ENCODE data around the gene ITFG1. TPM values are rescaled to one million over a fixed set of nuclear protein-coding genes. Genes with fewer than 3 reads are reported as not detected.

ITFG1 gene
- total and polyA plus RNA-seq, 2 of the 13 experiments (the other 11 are each of a cell fraction or from before 2014, with no cell fraction given), result 74.5 to 150 TPM

DNA sequence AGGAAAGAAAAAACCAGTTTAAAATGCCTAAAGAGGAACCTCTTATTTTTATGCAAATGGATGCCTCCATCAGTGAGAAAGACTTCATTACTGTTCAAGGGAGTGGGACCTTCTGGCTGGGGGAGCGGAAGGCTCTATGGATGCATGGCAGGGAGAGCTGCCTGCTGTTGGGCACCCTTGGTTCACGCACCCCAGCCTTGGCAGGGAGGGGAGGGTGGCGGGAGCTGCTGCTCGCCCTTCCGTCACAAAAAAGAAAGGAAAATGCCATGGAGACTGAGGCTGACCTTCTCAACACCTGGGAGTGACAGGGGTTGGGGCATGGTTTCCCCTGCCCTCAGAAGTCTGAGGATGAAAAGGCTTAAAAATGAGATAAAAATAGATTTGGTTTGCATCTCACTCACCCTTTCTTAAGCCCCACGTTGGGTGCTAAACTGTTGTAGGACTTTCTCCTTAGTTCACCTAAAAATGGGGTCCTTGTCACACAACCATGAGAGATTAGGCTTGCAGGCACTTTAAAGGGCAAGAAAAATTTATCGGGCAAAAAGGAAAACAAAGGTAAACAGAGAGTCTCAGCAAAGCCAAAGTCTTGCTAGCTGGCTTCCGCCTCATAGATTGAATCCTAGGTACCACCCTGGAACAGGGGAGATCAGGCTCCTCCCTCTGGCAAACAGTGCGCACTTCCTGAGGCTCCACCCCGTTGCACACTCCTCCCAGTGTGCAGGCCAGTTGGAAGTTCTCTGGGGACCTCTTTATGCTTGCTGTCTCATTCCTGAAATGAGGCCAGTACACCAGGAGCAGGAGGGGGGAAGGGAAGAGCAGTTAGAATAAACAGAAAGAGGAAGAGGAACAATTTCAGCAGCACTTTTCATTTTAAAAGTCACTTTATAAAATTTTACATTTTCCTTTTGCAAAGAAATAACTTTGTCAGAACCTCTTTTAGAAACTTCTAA lies 31.8 kb upstream of the ITFG1 start (continued):
- TF ChIP-seq, protein P1, sequence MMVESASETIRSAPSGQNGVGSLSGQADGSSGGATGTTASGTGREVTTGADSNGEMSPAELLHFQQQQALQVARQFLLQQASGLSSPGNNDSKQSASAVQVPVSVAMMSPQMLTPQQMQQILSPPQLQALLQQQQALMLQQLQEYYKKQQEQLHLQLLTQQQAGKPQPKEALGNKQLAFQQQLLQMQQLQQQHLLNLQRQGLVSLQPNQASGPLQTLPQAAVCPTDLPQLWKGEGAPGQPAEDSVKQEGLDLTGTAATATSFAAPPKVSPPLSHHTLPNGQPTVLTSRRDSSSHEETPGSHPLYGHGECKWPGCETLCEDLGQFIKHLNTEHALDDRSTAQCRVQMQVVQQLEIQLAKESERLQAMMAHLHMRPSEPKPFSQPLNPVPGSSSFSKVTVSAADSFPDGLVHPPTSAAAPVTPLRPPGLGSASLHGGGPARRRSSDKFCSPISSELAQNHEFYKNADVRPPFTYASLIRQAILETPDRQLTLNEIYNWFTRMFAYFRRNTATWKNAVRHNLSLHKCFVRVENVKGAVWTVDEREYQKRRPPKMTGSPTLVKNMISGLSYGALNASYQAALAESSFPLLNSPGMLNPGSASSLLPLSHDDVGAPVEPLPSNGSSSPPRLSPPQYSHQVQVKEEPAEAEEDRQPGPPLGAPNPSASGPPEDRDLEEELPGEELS (CRISPR knock-in tag; IDR thresholded peaks at IDR 0.05), result peak; percentile 73
- TF ChIP-seq ZNF670 (CRISPR knock-in tag; IDR thresholded peaks at IDR 0.05; ENCODE audit: borderline replicate concordance) (peak; percentile 52; the same call in 1 of the 2 replicates), MYPOP (CRISPR knock-in tag; IDR thresholded peaks at IDR 0.05) (peak; percentile 62; the same call in 1 of the 2 replicates), ZNF687 (CRISPR knock-in tag; IDR thresholded peaks at IDR 0.05) (peak; percentile 66), ZNF382 (CRISPR knock-in tag; IDR thresholded peaks at IDR 0.05; ENCODE audit: borderline replicate concordance) (no peak), TSC22D2 (CRISPR knock-in tag; IDR thresholded peaks at IDR 0.05; ENCODE audit: borderline replicate concordance) (0 out of 2 replicates have a peak, but pooled peaks have one; percentile 18), ZFP36 (IDR thresholded peaks at IDR 0.05; ENCODE audit: borderline replicate concordance, low read depth, low read length, partially characterized antibody) (no peak)
- TF ChIP-seq, protein P2, sequence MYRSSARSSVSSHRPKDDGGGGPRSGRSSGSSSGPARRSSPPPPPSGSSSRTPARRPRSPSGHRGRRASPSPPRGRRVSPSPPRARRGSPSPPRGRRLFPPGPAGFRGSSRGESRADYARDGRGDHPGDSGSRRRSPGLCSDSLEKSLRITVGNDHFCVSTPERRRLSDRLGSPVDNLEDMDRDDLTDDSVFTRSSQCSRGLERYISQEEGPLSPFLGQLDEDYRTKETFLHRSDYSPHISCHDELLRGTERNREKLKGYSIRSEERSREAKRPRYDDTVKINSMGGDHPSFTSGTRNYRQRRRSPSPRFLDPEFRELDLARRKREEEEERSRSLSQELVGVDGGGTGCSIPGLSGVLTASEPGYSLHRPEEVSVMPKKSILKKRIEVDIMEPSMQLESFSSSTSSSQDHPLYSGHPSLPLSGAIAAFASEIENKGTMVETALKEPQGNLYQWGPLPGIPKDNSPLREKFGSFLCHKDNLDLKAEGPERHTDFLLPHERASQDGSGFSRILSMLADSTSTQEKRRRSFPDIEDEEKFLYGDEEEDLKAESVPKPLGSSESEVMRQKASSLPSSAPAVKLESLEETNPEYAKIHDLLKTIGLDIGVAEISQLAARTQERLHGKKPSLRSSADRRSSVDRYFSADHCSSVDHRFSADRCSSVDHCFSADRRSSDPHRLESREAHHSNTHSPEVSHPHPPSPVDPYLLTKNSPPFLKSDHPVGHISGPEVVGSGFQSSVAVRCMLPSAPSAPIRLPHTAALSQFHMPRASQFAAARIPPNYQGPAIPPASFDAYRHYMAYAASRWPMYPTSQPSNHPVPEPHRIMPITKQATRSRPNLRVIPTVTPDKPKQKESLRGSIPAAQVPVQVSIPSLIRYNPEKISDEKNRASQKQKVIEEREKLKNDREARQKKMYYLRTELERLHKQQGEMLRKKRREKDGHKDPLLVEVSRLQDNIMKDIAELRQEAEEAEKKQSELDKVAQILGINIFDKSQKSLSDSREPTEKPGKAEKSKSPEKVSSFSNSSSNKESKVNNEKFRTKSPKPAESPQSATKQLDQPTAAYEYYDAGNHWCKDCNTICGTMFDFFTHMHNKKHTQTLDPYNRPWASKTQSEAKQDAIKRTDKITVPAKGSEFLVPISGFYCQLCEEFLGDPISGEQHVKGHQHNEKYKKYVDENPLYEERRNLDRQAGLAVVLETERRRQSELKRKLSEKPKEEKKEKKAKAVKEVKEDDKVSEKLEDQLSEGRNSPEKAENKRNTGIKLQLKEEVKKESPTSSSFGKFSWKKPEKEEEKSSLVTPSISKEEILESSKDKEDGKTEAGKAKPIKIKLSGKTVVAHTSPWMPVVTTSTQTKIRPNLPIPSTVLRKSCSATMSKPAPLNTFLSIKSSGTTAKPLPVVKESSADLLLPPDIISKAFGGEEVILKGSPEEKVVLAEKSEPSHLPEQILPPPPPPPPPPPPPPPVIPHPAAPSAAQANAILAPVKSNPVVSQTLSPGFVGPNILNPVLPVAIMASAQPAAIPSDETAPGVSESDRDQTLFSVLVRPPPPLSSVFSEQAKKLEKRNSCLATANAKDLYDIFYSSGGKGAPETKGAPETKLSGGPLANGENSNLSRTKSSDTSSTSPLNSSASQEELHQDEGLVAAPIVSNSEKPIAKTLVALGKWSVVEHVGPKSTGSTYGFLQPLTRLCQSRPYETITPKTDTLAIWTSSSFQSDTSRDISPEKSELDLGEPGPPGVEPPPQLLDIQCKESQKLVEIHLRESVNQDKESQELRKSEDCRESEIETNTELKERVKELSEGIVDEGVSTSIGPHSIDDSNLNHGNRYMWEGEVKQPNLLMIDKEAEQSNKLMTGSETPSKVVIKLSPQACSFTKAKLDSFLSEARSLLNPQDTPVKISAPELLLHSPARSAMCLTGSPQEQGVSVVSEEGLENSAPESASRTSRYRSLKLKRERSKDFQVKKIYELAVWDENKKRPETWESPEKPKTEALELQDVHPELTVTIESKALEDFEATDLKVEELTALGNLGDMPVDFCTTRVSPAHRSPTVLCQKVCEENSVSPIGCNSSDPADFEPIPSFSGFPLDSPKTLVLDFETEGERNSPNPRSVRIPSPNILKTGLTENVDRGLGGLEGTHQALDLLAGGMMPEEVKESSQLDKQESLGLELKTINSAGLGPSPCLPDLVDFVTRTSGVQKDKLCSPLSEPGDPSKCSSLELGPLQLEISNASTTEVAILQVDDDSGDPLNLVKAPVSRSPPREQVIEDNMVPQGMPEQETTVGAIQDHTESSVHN (CRISPR knock-in tag; IDR thresholded peaks at IDR 0.05), result no peak

All from HepG2 (cell line).